Measurements from ENCODE around the gene FLNA. TPM values are rescaled to one million over a fixed set of nuclear protein-coding genes. Genes with fewer than 3 reads are reported as not detected.

FLNA gene
- total RNA-seq, 1 experiment from 2014 or later, result 1,210 TPM

DNA sequence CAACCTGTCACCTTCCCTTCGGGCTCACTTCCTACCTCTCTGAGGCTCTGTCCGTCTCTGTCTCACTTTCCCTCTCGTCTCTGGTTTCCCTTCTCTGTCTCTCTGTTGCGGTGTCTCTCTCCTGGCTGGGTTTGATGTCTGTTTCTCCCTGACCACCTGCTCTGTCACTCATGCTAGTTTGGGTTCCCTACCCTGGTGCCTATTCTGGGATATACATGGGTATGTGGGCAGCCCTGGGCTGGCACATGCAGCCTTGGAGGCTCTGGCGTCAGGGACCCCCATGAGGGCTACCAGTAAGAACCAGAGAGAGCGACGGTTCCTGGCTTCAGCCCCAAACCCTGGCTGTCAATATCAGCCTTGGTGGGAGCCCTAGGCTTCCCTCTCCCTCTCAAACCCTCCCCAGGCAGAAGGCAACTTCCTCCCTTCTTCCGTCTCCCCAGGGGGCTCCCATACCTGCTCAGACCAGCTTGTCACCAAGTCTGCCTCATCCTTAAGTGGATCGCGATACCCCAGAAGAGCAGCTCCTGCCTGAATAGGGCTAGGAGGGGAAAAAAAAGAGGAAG, 34.3 kb upstream of the FLNA start:
- no peaks in the 10 kb centered on the region for H3K9me3 ChIP-seq (ENCODE audit: low read depth, low read length, poor library complexity, severe bottlenecking)
- BruUV-seq (replicated peaks), result no TSS peak
- H3K4me3 ChIP-seq (ENCODE audit: low read depth, low read length, poor library complexity, severe bottlenecking), result no peak overlapping the region
- H3K27me3 ChIP-seq (replicated peaks; ENCODE audit: insufficient read depth, low read depth, low read length, poor library complexity), result no peaks in the 10 kb centered on the region
- no peaks in the 10 kb centered on the region for H3K4me1 ChIP-seq (ENCODE audit: insufficient read depth, low read length, poor library complexity, severe bottlenecking)
- H3K36me3 ChIP-seq (ENCODE audit: insufficient read depth, low read length, poor library complexity, severe bottlenecking), result no peaks in the 10 kb centered on the region
- intact Hi-C loops (cut with micrococcal nuclease; ENCODE audit: unreplicated experiment), result no loop called here
- no peak overlapping the region for H3K27ac ChIP-seq (ENCODE audit: low read depth, low read length, poor library complexity, severe bottlenecking)
- TF ChIP-seq, protein P1, sequence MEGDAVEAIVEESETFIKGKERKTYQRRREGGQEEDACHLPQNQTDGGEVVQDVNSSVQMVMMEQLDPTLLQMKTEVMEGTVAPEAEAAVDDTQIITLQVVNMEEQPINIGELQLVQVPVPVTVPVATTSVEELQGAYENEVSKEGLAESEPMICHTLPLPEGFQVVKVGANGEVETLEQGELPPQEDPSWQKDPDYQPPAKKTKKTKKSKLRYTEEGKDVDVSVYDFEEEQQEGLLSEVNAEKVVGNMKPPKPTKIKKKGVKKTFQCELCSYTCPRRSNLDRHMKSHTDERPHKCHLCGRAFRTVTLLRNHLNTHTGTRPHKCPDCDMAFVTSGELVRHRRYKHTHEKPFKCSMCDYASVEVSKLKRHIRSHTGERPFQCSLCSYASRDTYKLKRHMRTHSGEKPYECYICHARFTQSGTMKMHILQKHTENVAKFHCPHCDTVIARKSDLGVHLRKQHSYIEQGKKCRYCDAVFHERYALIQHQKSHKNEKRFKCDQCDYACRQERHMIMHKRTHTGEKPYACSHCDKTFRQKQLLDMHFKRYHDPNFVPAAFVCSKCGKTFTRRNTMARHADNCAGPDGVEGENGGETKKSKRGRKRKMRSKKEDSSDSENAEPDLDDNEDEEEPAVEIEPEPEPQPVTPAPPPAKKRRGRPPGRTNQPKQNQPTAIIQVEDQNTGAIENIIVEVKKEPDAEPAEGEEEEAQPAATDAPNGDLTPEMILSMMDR (conservative IDR thresholded peaks at IDR 0.05; ENCODE audit: low read depth, low read length), result no peak
- TF ChIP-seq EZH2 (IDR thresholded peaks at IDR 0.05; ENCODE audit: borderline replicate concordance, low read depth, low read length, poor library complexity, severe bottlenecking), result no peak
- ChIA-PET POLR2A (ENCODE audit: low non-redundant PET) (no interaction called here), CTCF (no interaction called here)
- DNase-seq (ENCODE audit: low spot score), result no peak

DNA sequence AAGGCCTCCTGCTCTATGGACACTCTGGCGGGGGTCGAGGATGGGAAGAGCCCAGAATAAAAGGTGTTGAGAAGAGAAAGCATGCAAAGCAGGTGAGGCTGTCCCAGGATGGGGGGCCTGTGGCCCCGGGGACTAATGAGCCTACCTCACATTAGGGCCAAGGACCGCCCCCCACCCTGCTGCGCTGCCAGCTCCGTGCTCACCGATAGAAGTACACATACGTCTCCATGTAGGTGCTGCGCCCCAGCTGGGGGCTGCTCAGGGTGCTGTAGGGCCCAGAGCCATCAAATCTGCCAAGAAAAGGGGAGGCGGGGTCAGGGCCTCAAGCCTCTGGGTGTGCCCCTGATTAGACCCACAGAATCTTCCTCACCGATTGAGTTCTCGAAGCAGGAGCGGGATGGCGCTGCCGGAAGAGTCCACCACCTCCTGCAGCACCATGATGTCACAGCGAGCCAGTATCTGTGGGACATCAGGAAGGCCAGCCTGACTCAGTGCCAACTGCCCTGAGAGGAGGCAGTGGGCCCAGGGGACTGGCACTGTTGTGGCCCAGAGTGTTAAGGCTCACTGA, 30.3 kb upstream of the FLNA start:
- Histone ChIP-seq H3K36me3 (ENCODE audit: insufficient read depth, low read length, poor library complexity, severe bottlenecking) (peaks cover 15% of the 10 kb centered on the region), H3K9me3 (ENCODE audit: low read depth, low read length, poor library complexity, severe bottlenecking) (no peaks in the 10 kb centered on the region), H3K27me3 (replicated peaks; ENCODE audit: insufficient read depth, low read depth, low read length, poor library complexity) (no peaks in the 10 kb centered on the region), H3K4me3 (ENCODE audit: low read depth, low read length, poor library complexity, severe bottlenecking) (no peak overlapping the region), H3K4me1 (ENCODE audit: insufficient read depth, low read length, poor library complexity, severe bottlenecking) (no peaks in the 10 kb centered on the region), H3K27ac (ENCODE audit: low read depth, low read length, poor library complexity, severe bottlenecking) (no peak overlapping the region)
- DNase-seq (ENCODE audit: low spot score), result no peak
- TF ChIP-seq EZH2 (IDR thresholded peaks at IDR 0.05; ENCODE audit: borderline replicate concordance, low read depth, low read length, poor library complexity, severe bottlenecking), result no peak
- TF ChIP-seq, protein P1 (conservative IDR thresholded peaks at IDR 0.05; ENCODE audit: low read depth, low read length), result no peak
- intact Hi-C loops (cut with micrococcal nuclease; ENCODE audit: unreplicated experiment), result no loop called here
- no TSS peak for BruUV-seq (replicated peaks)
- POLR2A ChIA-PET (ENCODE audit: low non-redundant PET), result no interaction called here
- CTCF ChIA-PET, result no interaction called here

DNA sequence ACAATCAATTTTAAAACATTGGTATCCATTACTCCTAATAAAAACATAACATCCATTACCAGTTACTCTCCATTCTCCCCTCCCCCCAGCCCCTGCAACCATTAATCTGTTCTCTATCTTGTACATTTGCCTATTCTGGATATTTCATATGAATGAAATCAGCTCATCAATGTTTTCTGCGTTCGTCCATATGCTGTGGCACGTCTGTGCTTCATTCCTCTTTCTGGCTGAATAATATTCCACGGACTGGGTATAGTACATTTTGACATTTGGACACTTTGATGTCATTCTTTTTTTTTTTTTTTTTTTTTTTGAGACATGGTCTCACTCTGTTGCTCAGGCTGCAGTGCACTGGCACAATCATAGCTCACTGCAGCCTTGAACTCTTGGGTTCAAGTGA, 29.4 kb upstream of the FLNA start:
- TF ChIP-seq, protein P1 (conservative IDR thresholded peaks at IDR 0.05; ENCODE audit: low read depth, low read length), result no peak
- no peak for TF ChIP-seq EZH2 (IDR thresholded peaks at IDR 0.05; ENCODE audit: borderline replicate concordance, low read depth, low read length, poor library complexity, severe bottlenecking)
- BruUV-seq (replicated peaks), result no TSS peak
- Histone ChIP-seq H3K27ac (ENCODE audit: low read depth, low read length, poor library complexity, severe bottlenecking) (no peak overlapping the region), H3K36me3 (ENCODE audit: insufficient read depth, low read length, poor library complexity, severe bottlenecking) (peaks cover 24% of the 10 kb centered on the region), H3K4me1 (ENCODE audit: insufficient read depth, low read length, poor library complexity, severe bottlenecking) (no peaks in the 10 kb centered on the region), H3K9me3 (ENCODE audit: low read depth, low read length, poor library complexity, severe bottlenecking) (no peaks in the 10 kb centered on the region), H3K27me3 (replicated peaks; ENCODE audit: insufficient read depth, low read depth, low read length, poor library complexity) (no peaks in the 10 kb centered on the region), H3K4me3 (ENCODE audit: low read depth, low read length, poor library complexity, severe bottlenecking) (no peak overlapping the region)
- POLR2A ChIA-PET (ENCODE audit: low non-redundant PET), result interaction anchor here (0.7 kb wide), 1 partner anchor 352 kb away, joined by 10 read pairs; no protein-coding TSS in a partner anchor
- CTCF ChIA-PET, result no interaction called here
- intact Hi-C loops (cut with micrococcal nuclease; ENCODE audit: unreplicated experiment), result no loop called here
- DNase-seq (ENCODE audit: low spot score), result no peak

Measured in A673 (cell line).